Measurements from ENCODE around the gene TXNDC5.

DNA sequence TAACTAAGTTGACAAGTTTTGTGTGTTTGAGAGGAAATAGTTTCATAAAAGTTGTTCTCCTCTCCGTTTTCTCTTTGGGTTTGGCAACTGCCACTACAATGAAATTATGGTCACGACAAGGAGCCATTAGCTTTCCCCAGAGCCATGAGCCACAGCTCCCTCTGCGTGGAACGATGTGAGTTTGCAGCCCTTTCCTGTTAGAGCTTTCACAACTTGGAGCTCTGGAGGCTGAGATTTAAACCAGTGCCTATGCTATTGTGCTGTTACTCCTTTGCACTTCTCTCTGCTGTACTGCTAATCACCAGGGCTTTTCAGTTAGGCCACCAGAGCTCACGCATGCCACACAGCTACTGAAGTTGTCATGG is 29.3 kb upstream of the TXNDC5 start:
- TF ChIP-seq CTCF (tag by site-specific recombination; IDR thresholded peaks at IDR 0.05) (peak; percentile 13; the same call in 1 of the 2 replicates), GLI4 (tag by site-specific recombination; IDR thresholded peaks at IDR 0.05) (no peak), ZNF292 (tag by site-specific recombination; IDR thresholded peaks at IDR 0.05; ENCODE audit: borderline replicate concordance, low read depth) (no peak), ZNF184 (tag by site-specific recombination; IDR thresholded peaks at IDR 0.05) (no peak), ZNF558 (tag by site-specific recombination; IDR thresholded peaks at IDR 0.05) (no peak)
- TF ChIP-seq, protein P1, sequence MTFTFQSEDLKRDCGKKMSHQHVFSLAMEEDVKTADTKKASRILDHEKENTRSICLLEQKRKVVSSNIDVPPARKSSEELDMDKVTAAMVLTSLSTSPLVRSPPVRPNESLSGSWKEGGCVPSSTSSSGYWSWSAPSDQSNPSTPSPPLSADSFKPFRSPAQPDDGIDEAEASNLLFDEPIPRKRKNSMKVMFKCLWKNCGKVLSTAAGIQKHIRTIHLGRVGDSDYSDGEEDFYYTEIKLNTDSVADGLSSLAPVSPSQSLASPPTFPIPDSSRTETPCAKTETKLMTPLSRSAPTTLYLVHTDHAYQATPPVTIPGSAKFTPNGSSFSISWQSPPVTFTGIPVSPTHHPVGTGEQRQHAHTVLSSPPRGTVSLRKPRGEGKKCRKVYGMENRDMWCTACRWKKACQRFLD (tag by site-specific recombination; IDR thresholded peaks at IDR 0.05), result no peak
- TF ChIP-seq, protein P2, sequence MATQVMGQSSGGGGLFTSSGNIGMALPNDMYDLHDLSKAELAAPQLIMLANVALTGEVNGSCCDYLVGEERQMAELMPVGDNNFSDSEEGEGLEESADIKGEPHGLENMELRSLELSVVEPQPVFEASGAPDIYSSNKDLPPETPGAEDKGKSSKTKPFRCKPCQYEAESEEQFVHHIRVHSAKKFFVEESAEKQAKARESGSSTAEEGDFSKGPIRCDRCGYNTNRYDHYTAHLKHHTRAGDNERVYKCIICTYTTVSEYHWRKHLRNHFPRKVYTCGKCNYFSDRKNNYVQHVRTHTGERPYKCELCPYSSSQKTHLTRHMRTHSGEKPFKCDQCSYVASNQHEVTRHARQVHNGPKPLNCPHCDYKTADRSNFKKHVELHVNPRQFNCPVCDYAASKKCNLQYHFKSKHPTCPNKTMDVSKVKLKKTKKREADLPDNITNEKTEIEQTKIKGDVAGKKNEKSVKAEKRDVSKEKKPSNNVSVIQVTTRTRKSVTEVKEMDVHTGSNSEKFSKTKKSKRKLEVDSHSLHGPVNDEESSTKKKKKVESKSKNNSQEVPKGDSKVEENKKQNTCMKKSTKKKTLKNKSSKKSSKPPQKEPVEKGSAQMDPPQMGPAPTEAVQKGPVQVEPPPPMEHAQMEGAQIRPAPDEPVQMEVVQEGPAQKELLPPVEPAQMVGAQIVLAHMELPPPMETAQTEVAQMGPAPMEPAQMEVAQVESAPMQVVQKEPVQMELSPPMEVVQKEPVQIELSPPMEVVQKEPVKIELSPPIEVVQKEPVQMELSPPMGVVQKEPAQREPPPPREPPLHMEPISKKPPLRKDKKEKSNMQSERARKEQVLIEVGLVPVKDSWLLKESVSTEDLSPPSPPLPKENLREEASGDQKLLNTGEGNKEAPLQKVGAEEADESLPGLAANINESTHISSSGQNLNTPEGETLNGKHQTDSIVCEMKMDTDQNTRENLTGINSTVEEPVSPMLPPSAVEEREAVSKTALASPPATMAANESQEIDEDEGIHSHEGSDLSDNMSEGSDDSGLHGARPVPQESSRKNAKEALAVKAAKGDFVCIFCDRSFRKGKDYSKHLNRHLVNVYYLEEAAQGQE (tag by site-specific recombination; IDR thresholded peaks at IDR 0.05), result no peak
- TF ChIP-seq, protein P3, sequence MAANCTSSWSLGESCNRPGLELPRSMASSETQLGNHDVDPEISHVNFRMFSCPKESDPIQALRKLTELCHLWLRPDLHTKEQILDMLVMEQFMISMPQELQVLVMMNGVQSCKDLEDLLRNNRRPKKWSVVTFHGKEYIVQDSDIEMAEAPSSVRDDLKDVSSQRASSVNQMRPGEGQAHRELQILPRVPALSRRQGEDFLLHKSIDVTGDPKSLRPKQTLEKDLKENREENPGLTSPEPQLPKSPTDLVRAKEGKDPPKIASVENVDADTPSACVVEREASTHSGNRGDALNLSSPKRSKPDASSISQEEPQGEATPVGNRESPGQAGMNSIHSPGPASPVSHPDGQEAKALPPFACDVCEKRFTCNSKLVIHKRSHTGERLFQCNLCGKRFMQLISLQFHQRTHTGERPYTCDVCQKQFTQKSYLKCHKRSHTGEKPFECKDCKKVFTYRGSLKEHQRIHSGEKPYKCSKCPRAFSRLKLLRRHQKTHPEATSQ (tag by site-specific recombination; IDR thresholded peaks at IDR 0.05), result no peak
- TF ChIP-seq, protein P4, sequence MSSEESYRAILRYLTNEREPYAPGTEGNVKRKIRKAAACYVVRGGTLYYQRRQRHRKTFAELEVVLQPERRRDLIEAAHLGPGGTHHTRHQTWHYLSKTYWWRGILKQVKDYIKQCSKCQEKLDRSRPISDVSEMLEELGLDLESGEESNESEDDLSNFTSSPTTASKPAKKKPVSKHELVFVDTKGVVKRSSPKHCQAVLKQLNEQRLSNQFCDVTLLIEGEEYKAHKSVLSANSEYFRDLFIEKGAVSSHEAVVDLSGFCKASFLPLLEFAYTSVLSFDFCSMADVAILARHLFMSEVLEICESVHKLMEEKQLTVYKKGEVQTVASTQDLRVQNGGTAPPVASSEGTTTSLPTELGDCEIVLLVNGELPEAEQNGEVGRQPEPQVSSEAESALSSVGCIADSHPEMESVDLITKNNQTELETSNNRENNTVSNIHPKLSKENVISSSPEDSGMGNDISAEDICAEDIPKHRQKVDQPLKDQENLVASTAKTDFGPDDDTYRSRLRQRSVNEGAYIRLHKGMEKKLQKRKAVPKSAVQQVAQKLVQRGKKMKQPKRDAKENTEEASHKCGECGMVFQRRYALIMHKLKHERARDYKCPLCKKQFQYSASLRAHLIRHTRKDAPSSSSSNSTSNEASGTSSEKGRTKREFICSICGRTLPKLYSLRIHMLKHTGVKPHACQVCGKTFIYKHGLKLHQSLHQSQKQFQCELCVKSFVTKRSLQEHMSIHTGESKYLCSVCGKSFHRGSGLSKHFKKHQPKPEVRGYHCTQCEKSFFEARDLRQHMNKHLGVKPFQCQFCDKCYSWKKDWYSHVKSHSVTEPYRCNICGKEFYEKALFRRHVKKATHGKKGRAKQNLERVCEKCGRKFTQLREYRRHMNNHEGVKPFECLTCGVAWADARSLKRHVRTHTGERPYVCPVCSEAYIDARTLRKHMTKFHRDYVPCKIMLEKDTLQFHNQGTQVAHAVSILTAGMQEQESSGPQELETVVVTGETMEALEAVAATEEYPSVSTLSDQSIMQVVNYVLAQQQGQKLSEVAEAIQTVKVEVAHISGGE (tag by site-specific recombination; conservative IDR thresholded peaks at IDR 0.05; ENCODE audit: low read depth), result no peak

All from HEK293 (cell line).